ENCODE measurements around the gene SLC12A7. TPM values are rescaled to one million over a fixed set of nuclear protein-coding genes. Genes with fewer than 3 reads are reported as not detected.

The SLC12A7 gene
- total RNA-seq, 1 experiment from 2014 or later: 48.2 TPM

DNA sequence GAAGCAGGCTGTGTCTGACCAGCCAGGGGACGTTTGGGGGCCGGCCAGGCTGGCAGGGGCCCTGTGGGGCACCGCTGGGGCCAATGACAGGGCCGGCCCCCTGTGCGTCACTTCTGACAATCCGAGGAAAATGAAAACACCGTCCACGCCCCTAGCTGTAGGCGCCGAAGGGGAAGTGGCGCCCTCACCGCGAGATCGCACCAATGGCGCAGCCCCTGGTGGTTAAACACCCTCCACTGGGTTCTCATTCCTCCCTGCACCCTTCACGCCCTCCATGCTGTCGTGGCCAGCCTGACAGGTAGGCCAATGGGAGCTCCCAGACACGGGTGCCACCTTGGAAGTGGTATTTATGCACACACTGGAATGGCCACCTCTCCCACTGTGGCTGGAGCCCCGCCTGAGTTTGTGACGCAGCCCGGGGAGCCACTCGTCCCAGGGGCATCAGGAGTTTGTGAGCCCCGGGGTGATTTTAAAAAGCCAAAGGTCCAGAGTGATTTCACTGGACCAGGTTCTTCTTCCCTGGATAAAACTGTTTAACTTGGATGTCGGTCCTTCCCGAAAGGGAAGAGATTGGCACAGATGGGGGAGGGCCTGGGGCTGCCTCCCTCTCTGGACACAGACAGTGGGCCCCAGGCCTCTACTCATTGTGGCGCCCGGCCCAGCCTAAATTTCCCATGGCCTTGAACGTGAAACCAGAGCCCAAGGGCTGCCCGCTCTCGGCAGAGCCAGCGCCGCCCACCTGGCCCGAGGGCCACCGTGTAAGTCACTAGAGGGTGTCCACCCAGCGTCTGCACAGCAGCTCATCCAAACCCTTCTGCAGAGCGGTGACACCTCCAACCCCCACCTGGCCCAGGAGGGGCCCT lies 53.5 kb downstream of the SLC12A7 start:
- no peaks in the 10 kb centered on the region for H4K20me1 ChIP-seq (ENCODE audit: low read length)
- H3K4me2 ChIP-seq (ENCODE audit: low read length): no peak overlapping the region
- ChIA-PET POLR2A (ENCODE audit: unreplicated experiment) (no interaction called here), CTCF (no interaction called here)
- H2AFZ ChIP-seq (ENCODE audit: low read length): no peak overlapping the region
- no peak for DNase-seq
- TF ChIP-seq CTCF (conservative IDR thresholded peaks at IDR 0.05; ENCODE audit: low read depth, low read length) (no peak), EZH2 (IDR thresholded peaks at IDR 0.05; ENCODE audit: low read length, unreplicated experiment) (no peak), EZH2phosphoT487 (IDR thresholded peaks at IDR 0.05; ENCODE audit: borderline replicate concordance, low read length) (no peak)
- no peak for ATAC-seq
- H3K27ac ChIP-seq (ENCODE audit: low read length): no peak overlapping the region
- H3K36me3 ChIP-seq (ENCODE audit: low read depth, low read length): peaks cover 15% of the 10 kb centered on the region; the same call in 1 of the 2 replicates
- no peak overlapping the region for H3K4me3 ChIP-seq (ENCODE audit: low read length)
- no peaks in the 10 kb centered on the region for H3K4me1 ChIP-seq (ENCODE audit: insufficient read depth, low read length)
- no TSS peak for BruUV-seq (replicated peaks)
- no peaks in the 10 kb centered on the region for H3K9me2 ChIP-seq (replicated peaks; ENCODE audit: low read length)
- no peaks in the 10 kb centered on the region for H3F3A ChIP-seq (ENCODE audit: low read length, unreplicated experiment)
- no peaks in the 10 kb centered on the region for H3K27me3 ChIP-seq (ENCODE audit: low read length)
- H3K9ac ChIP-seq (ENCODE audit: low read length): no peak overlapping the region
- H3K9me3 ChIP-seq (ENCODE audit: low read length): no peaks in the 10 kb centered on the region
- intact Hi-C loops (cut with micrococcal nuclease): no loop called here
- no peaks in the 10 kb centered on the region for H3K79me2 ChIP-seq (ENCODE audit: low read length)

GRCh38 chr5:1057485-1058082 lies 54.3 kb downstream of the SLC12A7 start:
- POLR2A ChIA-PET (ENCODE audit: unreplicated experiment): no interaction called here

More at GRCh38 chr5:1057485-1058082, 54.3 kb downstream of the SLC12A7 start:
- no peaks in the 10 kb centered on the region for H3K79me2 ChIP-seq (ENCODE audit: low read length)
- intact Hi-C loops (cut with micrococcal nuclease): no loop called here
- H3K9me3 ChIP-seq (ENCODE audit: low read length): no peaks in the 10 kb centered on the region
- no peak for DNase-seq
- H2AFZ ChIP-seq (ENCODE audit: low read length): no peak overlapping the region
- TF ChIP-seq CTCF (conservative IDR thresholded peaks at IDR 0.05; ENCODE audit: low read depth, low read length) (no peak), EZH2 (IDR thresholded peaks at IDR 0.05; ENCODE audit: low read length, unreplicated experiment) (no peak), EZH2phosphoT487 (IDR thresholded peaks at IDR 0.05; ENCODE audit: borderline replicate concordance, low read length) (no peak)
- ATAC-seq: no peak
- no peaks in the 10 kb centered on the region for H3K9me2 ChIP-seq (replicated peaks; ENCODE audit: low read length)
- no peaks in the 10 kb centered on the region for H4K20me1 ChIP-seq (ENCODE audit: low read length)
- CTCF ChIA-PET: no interaction called here
- no peak overlapping the region for H3K4me2 ChIP-seq (ENCODE audit: low read length)
- peaks cover 15% of the 10 kb centered on the region; the same call in 1 of the 2 replicates for H3K36me3 ChIP-seq (ENCODE audit: low read depth, low read length)
- H3F3A ChIP-seq (ENCODE audit: low read length, unreplicated experiment): no peaks in the 10 kb centered on the region
- no peaks in the 10 kb centered on the region for H3K27me3 ChIP-seq (ENCODE audit: low read length)
- no peak overlapping the region for H3K4me3 ChIP-seq (ENCODE audit: low read length)
- no peak overlapping the region for H3K9ac ChIP-seq (ENCODE audit: low read length)
- no peaks in the 10 kb centered on the region for H3K4me1 ChIP-seq (ENCODE audit: insufficient read depth, low read length)
- BruUV-seq (replicated peaks): no TSS peak
- no peak overlapping the region for H3K27ac ChIP-seq (ENCODE audit: low read length)

Data from PC-3 (cell line).